Measurements from ENCODE around the gene DNAJC10.
"Not testable (repeated sequence)": the region's sequence is repeated elsewhere in the genome, so short reads cannot be mapped to it uniquely, and the experiment has no call there.

DNAJC10 gene, protein sequence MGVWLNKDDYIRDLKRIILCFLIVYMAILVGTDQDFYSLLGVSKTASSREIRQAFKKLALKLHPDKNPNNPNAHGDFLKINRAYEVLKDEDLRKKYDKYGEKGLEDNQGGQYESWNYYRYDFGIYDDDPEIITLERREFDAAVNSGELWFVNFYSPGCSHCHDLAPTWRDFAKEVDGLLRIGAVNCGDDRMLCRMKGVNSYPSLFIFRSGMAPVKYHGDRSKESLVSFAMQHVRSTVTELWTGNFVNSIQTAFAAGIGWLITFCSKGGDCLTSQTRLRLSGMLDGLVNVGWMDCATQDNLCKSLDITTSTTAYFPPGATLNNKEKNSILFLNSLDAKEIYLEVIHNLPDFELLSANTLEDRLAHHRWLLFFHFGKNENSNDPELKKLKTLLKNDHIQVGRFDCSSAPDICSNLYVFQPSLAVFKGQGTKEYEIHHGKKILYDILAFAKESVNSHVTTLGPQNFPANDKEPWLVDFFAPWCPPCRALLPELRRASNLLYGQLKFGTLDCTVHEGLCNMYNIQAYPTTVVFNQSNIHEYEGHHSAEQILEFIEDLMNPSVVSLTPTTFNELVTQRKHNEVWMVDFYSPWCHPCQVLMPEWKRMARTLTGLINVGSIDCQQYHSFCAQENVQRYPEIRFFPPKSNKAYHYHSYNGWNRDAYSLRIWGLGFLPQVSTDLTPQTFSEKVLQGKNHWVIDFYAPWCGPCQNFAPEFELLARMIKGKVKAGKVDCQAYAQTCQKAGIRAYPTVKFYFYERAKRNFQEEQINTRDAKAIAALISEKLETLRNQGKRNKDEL

GRCh38 chr2:182715892-182716649 lies at the start of gene DNAJC10:
Gene DNAJC10, plus strand, starts transcription at chr2:182716257. Its CDS starts 1,830 bp downstream, at chr2:182718087.
- DNase-seq (ENCODE audit: low read depth) = peak; percentile 87

GRCh38 chr2:182666674-182667314 lies 49.3 kb upstream of the DNAJC10 start:
- no peak overlapping the region for H3K4me3 ChIP-seq (ENCODE audit: low read depth, low read length)
- no peak for DNase-seq (ENCODE audit: low read depth)

More at GRCh38 chr2:182715892-182716649, at the start of gene DNAJC10:
- peak within 1 kb of the TSS; percentile 96 for H3K4me3 ChIP-seq (ENCODE audit: low read depth, low read length)

- no peak overlapping the region for H3K4me3 ChIP-seq (ENCODE audit: low read depth, low read length)
- no peak for DNase-seq (ENCODE audit: low read depth)
Observed at GRCh38 chr2:182667315-182667695, 48.8 kb upstream of the DNAJC10 start.

GRCh38 chr2:182668671-182669070 lies 47.4 kb upstream of the DNAJC10 start:
- no peak overlapping the region for H3K4me3 ChIP-seq (ENCODE audit: low read depth, low read length)
- peak; percentile 12 for DNase-seq (ENCODE audit: low read depth)

DNA sequence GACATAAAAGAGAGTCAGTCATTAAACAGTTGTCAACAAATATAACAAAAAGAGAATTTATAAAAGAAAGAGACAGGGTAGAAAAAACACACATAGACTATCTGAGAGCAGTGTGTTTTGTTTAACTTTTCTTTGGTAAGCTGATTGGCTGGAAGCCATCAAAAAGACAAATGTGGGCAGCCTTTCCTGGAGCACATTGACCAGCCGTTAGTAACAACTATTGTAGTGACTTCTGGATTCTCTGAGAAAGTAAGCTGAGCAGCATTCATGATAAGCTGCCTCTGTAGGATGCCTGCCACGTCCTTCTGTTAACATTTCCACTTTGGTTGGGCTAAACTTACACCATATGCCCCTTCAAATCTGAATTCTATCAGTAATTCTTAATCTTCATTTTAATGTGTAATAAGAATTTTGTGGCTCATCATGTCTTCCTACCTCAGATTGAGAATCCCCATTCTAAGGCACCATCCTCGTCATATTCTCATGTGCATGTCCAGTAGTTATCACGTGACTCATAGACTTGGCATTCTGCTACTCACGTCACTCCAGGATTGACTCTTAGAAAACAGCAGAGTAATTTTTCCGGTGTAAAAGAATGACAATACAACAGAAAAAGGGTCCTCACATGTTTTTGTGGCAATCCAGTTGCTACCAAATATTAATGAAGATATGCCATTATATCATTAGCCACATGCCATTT lies 43.4 kb upstream of the DNAJC10 start:
- no peak overlapping the region for H3K4me3 ChIP-seq (ENCODE audit: low read depth, low read length)
- DNase-seq (ENCODE audit: low read depth) = peak; percentile 59

DNA sequence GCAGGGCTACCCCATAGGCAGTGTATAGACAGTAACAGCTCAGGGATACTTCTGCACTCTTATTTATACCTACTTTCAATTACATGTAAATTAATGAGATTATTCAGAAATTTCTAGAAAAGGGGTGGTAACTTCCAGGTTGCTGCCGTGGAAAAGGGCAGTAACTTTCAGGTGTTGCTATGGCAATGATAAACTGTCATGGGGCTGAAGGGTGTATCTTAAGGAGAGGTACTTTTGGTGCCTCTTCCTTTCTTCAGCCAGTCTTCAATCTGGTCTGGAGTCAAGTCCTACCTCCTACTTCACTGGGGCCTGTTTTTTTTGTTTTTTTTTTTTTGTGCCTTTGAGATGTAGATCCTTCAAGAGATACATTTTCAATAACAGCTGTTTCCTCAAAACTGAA lies 35.2 kb upstream of the DNAJC10 start:
- no peak overlapping the region for H3K4me3 ChIP-seq (ENCODE audit: low read depth, low read length)
- DNase-seq (ENCODE audit: low read depth) = no peak

DNA sequence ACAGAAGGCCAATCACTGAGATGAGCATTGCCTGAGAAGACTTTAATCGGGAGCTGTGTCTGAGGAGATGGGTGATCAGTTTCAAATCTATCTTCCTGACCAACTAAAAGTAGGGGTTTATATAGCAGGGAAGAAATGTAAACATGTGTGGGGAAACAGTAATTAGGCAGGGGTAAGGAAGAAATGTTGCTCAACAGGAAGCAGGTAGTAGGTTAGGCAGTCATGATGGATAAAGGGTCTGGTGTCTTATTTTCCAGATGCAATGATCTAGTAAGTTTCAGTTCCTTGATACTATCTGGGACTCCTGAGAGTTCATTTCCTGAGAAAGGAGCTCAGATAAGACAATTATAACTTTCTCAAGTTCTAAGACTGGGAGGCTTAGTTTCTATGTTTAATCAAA lies 33.8 kb upstream of the DNAJC10 start:
- no peak for DNase-seq (ENCODE audit: low read depth)
- H3K4me3 ChIP-seq (ENCODE audit: low read depth, low read length) = no peak overlapping the region

GRCh38 chr2:182685559-182685958 lies 30.5 kb upstream of the DNAJC10 start:
- DNase-seq (ENCODE audit: low read depth) = no peak
- H3K4me3 ChIP-seq (ENCODE audit: low read depth, low read length) = no peak overlapping the region

DNA sequence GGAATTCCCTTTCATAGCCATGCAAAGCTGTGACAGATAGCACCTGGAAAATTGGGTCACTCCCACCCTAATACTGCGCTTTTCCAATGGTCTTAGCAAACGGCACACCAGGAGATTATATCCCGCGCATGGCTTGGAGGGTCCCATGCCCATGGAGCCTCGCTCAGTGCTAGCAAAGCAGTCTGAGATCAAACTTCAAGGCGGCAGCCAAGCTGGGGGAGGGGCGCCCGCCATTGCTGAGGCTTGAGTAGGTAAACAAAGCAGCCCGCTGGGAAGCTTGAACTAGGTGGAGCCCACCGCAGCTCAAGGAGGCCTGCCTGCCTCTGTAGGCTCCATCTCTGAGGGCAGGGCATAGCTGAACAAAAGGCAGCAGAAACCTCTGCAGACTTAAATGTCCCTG lies 29.3 kb upstream of the DNAJC10 start:
- H3K4me3 ChIP-seq (ENCODE audit: low read depth, low read length); DNase-seq (ENCODE audit: low read depth): not testable (repeated sequence)

DNA sequence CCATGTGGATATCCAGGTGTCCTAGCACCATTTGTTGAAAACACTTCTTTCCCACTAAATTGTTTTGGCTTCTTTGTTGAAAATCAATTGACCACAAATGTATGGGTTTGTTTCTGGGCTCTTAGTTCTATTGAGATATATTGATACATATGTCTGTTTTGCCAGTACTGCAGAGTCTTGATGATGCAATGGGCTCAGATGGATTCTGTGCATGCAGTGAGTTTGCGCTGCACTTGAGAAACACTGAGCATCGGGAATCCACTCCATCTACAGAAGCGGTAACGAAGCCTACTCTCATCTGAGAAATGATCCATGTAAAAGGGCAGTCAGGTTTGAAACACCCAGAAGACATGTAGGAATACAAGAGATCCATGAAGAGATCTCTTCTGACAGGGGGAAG lies 21.9 kb upstream of the DNAJC10 start:
- H3K4me3 ChIP-seq (ENCODE audit: low read depth, low read length) = no peak overlapping the region

GRCh38 chr2:182695776-182696175 lies 20.3 kb upstream of the DNAJC10 start:
- DNase-seq (ENCODE audit: low read depth) = no peak
- no peak overlapping the region for H3K4me3 ChIP-seq (ENCODE audit: low read depth, low read length)

More for the DNA sequence above, 21.9 kb upstream of the DNAJC10 start:
- DNase-seq (ENCODE audit: low read depth) = no peak

DNA sequence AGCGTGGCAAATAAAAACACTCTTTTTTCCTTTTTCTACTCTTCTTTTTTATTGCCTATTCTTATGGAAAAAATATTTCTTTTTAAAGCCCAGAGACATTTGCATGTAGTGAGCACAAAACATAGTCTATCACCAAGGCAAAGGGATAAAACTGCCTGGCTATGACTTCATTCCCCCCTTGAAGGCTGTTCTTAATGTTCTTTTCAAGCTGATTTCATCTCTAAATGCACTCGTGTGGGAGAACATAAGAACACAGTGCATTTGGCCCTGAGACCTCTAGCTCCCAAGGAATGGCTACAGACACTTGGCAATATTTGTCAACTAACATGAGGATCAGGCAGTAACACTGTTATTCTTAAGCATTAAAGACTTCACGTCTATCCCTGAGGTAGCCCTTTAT lies 17.4 kb upstream of the DNAJC10 start:
- no peak for DNase-seq (ENCODE audit: low read depth)
- H3K4me3 ChIP-seq (ENCODE audit: low read depth, low read length) = no peak overlapping the region

- H3K4me3 ChIP-seq (ENCODE audit: low read depth, low read length) = no peak overlapping the region
- no peak for DNase-seq (ENCODE audit: low read depth)
Observed at GRCh38 chr2:182705761-182706160, 10.3 kb upstream of the DNAJC10 start.

- DNase-seq (ENCODE audit: low read depth) = no peak
- no peak overlapping the region for H3K4me3 ChIP-seq (ENCODE audit: low read depth, low read length)
Observed at GRCh38 chr2:182706751-182707150, 9.3 kb upstream of the DNAJC10 start.

GRCh38 chr2:182713601-182714000 lies 2.5 kb upstream of the DNAJC10 start:
- DNase-seq (ENCODE audit: low read depth) = no peak
- no peak overlapping the region for H3K4me3 ChIP-seq (ENCODE audit: low read depth, low read length)

DNA sequence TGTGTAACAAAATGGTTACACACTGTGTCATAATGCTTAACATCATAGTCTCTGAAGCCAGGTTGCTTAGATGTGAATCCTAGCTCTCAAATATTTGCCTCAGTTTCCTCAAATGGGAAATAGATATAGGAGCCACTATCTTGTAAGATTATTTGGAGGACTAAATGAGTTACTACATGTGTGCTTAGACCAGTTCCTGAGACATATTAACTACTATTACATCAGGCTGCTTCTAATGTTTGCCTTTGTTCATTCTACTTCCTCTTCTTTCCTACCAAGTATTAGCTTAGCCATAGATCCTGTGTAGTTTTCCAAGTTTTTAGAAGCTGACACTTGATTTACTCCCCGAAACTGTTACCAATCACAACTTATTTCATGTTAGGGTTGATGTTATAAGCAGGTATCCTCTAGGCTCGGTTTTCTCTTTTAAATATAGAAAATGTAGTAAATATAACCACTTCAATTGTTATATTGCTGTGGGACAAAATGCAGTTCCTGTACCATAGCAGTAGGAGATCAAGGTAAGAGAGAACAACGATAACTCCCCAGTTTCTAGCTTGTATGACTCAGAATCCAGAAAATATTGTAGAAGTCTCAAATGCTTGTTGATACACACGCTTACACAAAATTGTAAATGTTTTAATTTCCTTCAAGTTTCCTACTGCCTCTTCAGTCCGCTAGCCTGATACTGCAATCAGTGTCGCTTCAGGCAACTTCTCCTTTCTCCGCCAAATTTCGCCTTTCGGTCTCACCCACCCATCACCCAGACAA lies 751 bp upstream of the DNAJC10 start:
- H3K4me3 ChIP-seq (ENCODE audit: low read depth, low read length) = peak overlapping the region; percentile 96
- DNase-seq (ENCODE audit: low read depth) = no peak

GRCh38 chr2:182716650-182716979 lies 558 bp downstream of the DNAJC10 start:
- peak overlapping the region; percentile 96 for H3K4me3 ChIP-seq (ENCODE audit: low read depth, low read length)
- DNase-seq (ENCODE audit: low read depth) = no peak

DNA sequence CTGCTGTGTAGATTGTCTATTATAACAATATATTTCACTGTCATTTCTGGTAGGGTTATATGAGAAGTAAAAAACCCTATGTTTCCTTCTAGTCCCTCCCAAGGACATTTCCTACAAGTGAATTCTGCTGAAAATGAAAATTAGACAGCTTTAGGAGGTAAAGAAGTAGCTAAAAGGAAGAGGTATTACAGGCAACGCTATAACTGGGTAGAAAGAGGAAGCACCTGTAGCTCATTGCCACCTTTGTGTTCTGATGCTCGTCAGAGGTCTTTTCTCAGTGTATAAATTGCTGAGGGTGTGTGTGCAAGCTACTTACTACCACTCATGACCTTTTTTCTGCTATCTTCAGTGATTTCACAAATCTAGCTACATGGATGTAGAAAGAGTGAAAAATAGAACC lies 1.4 kb downstream of the DNAJC10 start:
- DNase-seq (ENCODE audit: low read depth) = no peak
- H3K4me3 ChIP-seq (ENCODE audit: low read depth, low read length) = peak overlapping the region; percentile 96

Data from skeletal muscle cell (primary cell).